Stimulated activated CD4-positive, alpha-beta T cell treated with anti-CD3 and anti-CD28 coated beads, TNF-alpha, amount 100 ng/mL, for 24 hours (primary cell): Measurements from ENCODE around the gene CAPN5.
"Not testable (repeated sequence)": the region's sequence is repeated elsewhere in the genome, so short reads cannot be mapped to it uniquely, and the experiment has no call there.

ENCODE experiments used
- DNase-seq, 3 experiments: peaks; one replicate each; pipeline ENCODE4 v3.0.0-alpha.2; 2020; ENCODE audit warnings: low read depth in 3 of 3

CAPN5 gene

GRCh38 chr11:77096591-77097019, 29.8 kb downstream of the CAPN5 start:
- DNase-seq, result no peak

- not testable (repeated sequence) for DNase-seq
These were observed 30.4 kb downstream of the CAPN5 start for GRCh38 chr11:77097180-77097579.

GRCh38 chr11:77100166-77101042, 33.6 kb downstream of the CAPN5 start:
- no peak for DNase-seq

GRCh38 chr11:77101043-77101537, 34.3 kb downstream of the CAPN5 start:
- DNase-seq, result no peak

- no peak for DNase-seq
These were observed 35.8 kb downstream of the CAPN5 start, which contains the start of gene OMP for GRCh38 chr11:77102246-77103210. Gene OMP, plus strand, starts transcription at chr11:77102840. Its CDS starts 0 bp downstream, at chr11:77102840.

- no peak for DNase-seq
These were observed 36.5 kb downstream of the CAPN5 start for GRCh38 chr11:77103319-77103718.

- DNase-seq, result no peak
These were observed 38.0 kb downstream of the CAPN5 start for GRCh38 chr11:77104727-77105126.

GRCh38 chr11:77106321-77106720, 39.5 kb downstream of the CAPN5 start:
- DNase-seq, result no peak

GRCh38 chr11:77106759-77107158, 40.0 kb downstream of the CAPN5 start:
- DNase-seq, result no peak

GRCh38 chr11:77107950-77108349, 41.2 kb downstream of the CAPN5 start:
- DNase-seq, result no peak

- DNase-seq, result no peak
These were observed 41.7 kb downstream of the CAPN5 start for GRCh38 chr11:77108436-77108835.

GRCh38 chr11:77109236-77110019, 42.7 kb downstream of the CAPN5 start:
- no peak for DNase-seq

- no peak for DNase-seq
These were observed 44.1 kb downstream of the CAPN5 start for GRCh38 chr11:77110836-77111235.

GRCh38 chr11:77111277-77111676, 44.5 kb downstream of the CAPN5 start:
- DNase-seq, result no peak

GRCh38 chr11:77111946-77112345, 45.2 kb downstream of the CAPN5 start:
- no peak for DNase-seq

- DNase-seq, result no peak
These were observed 46.0 kb downstream of the CAPN5 start for GRCh38 chr11:77112641-77113381.

- DNase-seq, result no peak
These were observed 46.8 kb downstream of the CAPN5 start for GRCh38 chr11:77113382-77114088.

GRCh38 chr11:77114089-77114463, 47.3 kb downstream of the CAPN5 start:
- no peak for DNase-seq

- DNase-seq, result no peak
These were observed 48.4 kb downstream of the CAPN5 start for GRCh38 chr11:77115181-77115611.

GRCh38 chr11:77115956-77116355, 49.2 kb downstream of the CAPN5 start:
- DNase-seq, result no peak
